Neutrophil (primary cell): ENCODE measurements around the gene BMPR1B.

ENCODE experiments used
- H3K27ac ChIP-seq: fragments of 200-600 bp; sonication (generic); 2 replicates; pipeline ENCODE4 v1.5.1; 2016; ENCODE audit warnings: mild to moderate bottlenecking, moderate library complexity
- H3K27me3 ChIP-seq: fragments of 200-600 bp; sonication (generic); 2 replicates; pipeline ENCODE4 v1.6.0; 2016; ENCODE audit warnings: mild to moderate bottlenecking
- H3K36me3 ChIP-seq: fragments of 200-600 bp; sonication (generic); 2 replicates; pipeline ENCODE4 v1.5.1; 2017
- H3K4me1 ChIP-seq, 2 experiments: fragments of 200-600 bp in 1 of 2; sonication (generic) in 1 of 2; 1 replicate in 1 of 2; 2 replicates in 1 of 2; pipeline versions ENCODE4 v1.5.1 to v1.6.1; 2013 to 2016; ENCODE audit warnings: low read depth in 1 of 2, low read length in 1 of 2, mild to moderate bottlenecking in 1 of 2, moderate library complexity in 1 of 2; ENCODE audit not compliant: control insufficient read depth in 1 of 2, insufficient read depth in 1 of 2
- H3K4me3 ChIP-seq, 2 experiments: fragments of 200-600 bp in 1 of 2; sonication (generic) in 1 of 2; 1 replicate in 1 of 2; 2 replicates in 1 of 2; pipeline ENCODE4 v1.5.1; 2013 to 2016; ENCODE audit warnings: low read depth in 1 of 2, low read length in 1 of 2, mild to moderate bottlenecking in 1 of 2, moderate library complexity in 1 of 2
- H3K9me3 ChIP-seq: fragments of 200-600 bp; sonication (generic); 2 replicates; pipeline ENCODE4 v1.5.1; 2016
- TF ChIP-seq, protein P1 (sequence below): fragments of 200-600 bp; sonication (generic); IDR thresholded peaks from 2 replicates; pipeline ENCODE4 v1.5.1; 2016; ENCODE audit warnings: antibody characterized with exemption

Gene BMPR1B

DNA sequence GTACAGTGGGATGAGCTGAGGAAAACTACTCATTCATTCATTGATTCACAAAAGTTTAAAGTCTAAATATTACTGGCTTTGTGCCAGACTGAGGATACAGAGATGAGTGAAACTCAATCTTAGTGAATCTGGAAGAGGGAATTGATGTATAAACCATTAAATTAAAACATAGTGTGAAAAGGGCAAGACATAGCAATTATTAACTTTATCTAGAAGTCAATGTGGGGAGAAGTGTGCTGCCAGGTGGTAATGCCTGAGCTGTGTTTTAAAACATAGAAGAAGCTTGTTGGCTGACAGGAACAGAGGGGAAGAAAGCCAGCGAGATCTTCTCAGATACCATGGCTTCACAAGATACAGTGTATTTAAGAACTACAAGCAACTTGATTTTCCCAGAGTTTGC lies 153.4 kb downstream of the BMPR1B start:
- no peak overlapping the region for H3K4me3 ChIP-seq
- TF ChIP-seq, protein P1, sequence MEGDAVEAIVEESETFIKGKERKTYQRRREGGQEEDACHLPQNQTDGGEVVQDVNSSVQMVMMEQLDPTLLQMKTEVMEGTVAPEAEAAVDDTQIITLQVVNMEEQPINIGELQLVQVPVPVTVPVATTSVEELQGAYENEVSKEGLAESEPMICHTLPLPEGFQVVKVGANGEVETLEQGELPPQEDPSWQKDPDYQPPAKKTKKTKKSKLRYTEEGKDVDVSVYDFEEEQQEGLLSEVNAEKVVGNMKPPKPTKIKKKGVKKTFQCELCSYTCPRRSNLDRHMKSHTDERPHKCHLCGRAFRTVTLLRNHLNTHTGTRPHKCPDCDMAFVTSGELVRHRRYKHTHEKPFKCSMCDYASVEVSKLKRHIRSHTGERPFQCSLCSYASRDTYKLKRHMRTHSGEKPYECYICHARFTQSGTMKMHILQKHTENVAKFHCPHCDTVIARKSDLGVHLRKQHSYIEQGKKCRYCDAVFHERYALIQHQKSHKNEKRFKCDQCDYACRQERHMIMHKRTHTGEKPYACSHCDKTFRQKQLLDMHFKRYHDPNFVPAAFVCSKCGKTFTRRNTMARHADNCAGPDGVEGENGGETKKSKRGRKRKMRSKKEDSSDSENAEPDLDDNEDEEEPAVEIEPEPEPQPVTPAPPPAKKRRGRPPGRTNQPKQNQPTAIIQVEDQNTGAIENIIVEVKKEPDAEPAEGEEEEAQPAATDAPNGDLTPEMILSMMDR = no peak

DNA sequence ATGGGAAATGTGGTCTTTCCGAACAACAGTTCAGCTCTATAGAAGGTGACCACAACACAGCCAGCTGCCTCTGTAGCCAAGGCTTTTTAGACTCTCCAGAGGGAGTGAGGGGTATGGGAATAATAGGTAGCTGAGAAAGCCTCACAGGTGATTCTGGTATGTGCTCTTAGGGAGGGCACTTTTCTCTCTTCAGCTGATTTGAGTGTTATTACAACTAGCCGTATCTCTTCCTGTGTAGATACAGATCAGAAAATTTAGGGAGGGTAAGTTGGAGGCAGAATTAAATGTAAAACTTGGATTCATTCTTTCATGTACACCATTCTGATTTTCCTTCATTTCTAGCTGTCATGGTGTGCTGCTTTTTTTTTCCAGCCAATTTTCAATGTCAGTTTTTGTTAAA lies 154.9 kb downstream of the BMPR1B start:
- Histone ChIP-seq H3K9me3 (no peaks in the 10 kb centered on the region), H3K36me3 (no peaks in the 10 kb centered on the region), H3K4me1 (no peaks in the 10 kb centered on the region), H3K27ac (no peak overlapping the region), H3K27me3 (no peaks in the 10 kb centered on the region), H3K4me3 (no peak overlapping the region)
- TF ChIP-seq, protein P1 = no peak

More for the DNA sequence above, 153.4 kb downstream of the BMPR1B start:
- H3K27me3 ChIP-seq = no peaks in the 10 kb centered on the region
- H3K36me3 ChIP-seq = no peaks in the 10 kb centered on the region
- no peaks in the 10 kb centered on the region for H3K9me3 ChIP-seq
- H3K27ac ChIP-seq = no peak overlapping the region
- H3K4me1 ChIP-seq = no peaks in the 10 kb centered on the region

DNA sequence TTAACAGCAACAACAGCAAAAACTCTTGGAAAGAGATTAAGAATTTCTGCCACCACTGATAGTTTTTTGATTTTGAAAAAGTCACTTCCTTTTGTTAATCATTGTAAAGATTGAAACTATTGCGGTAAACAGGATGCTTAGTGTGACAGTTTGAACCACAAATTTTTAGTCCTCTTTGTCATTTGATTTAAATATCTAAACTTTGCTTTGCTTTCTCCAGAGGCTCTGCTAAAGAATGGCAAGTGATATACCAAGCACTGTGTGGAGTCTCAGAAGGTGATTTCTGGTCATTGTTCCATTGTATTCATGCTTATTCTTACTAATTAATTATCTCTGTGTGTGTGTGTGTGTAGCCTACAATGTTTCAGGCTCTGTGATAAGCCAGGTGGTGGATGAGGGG lies 155.6 kb downstream of the BMPR1B start:
- TF ChIP-seq, protein P1 = no peak
- no peaks in the 10 kb centered on the region for H3K4me1 ChIP-seq
- no peak overlapping the region for H3K4me3 ChIP-seq
- H3K27ac ChIP-seq = no peak overlapping the region
- no peaks in the 10 kb centered on the region for H3K36me3 ChIP-seq
- no peaks in the 10 kb centered on the region for H3K27me3 ChIP-seq
- H3K9me3 ChIP-seq = no peaks in the 10 kb centered on the region

- H3K36me3 ChIP-seq = no peaks in the 10 kb centered on the region
- H3K27me3 ChIP-seq = no peaks in the 10 kb centered on the region
- H3K27ac ChIP-seq = no peak overlapping the region
- H3K9me3 ChIP-seq = no peaks in the 10 kb centered on the region
- TF ChIP-seq, protein P1 = no peak
- no peaks in the 10 kb centered on the region for H3K4me1 ChIP-seq
- H3K4me3 ChIP-seq = no peak overlapping the region
Measured at GRCh38 chr4:94917146-94917545, 159.4 kb downstream of the BMPR1B start.

- Histone ChIP-seq H3K27ac (no peak overlapping the region), H3K27me3 (no peaks in the 10 kb centered on the region), H3K36me3 (no peaks in the 10 kb centered on the region), H3K4me1 (no peaks in the 10 kb centered on the region), H3K4me3 (no peak overlapping the region), H3K9me3 (no peaks in the 10 kb centered on the region)
- TF ChIP-seq, protein P1 = no peak
Measured at GRCh38 chr4:94918543-94918942, 160.8 kb downstream of the BMPR1B start.

- TF ChIP-seq, protein P1 = no peak
- Histone ChIP-seq H3K36me3 (no peaks in the 10 kb centered on the region), H3K4me3 (no peak overlapping the region), H3K27me3 (no peaks in the 10 kb centered on the region), H3K9me3 (no peaks in the 10 kb centered on the region), H3K4me1 (no peaks in the 10 kb centered on the region), H3K27ac (no peak overlapping the region)
Measured at GRCh38 chr4:94920369-94920768, 162.6 kb downstream of the BMPR1B start.
